Measurements from ENCODE around the gene UVSSA. TPM values are rescaled to one million over a fixed set of nuclear protein-coding genes. Genes with fewer than 3 reads are reported as not detected.

The UVSSA gene
- total and polyA plus RNA-seq, 2 donors (not counting 1 experiment from before 2014, with no cell fraction given), result 4.6 to 7.6 TPM

- Histone ChIP-seq H3K4me2 (ENCODE audit: extremely low read depth, insufficient read depth, low read length) (no peak overlapping the region), H4K20me1 (ENCODE audit: control insufficient read depth, extremely low read depth, insufficient read depth, low read length) (no peaks in the 10 kb centered on the region), H3K79me2 (ENCODE audit: control insufficient read depth, insufficient read depth, low read length) (peaks cover 6% of the 10 kb centered on the region), H3K4me1 (ENCODE audit: control insufficient read depth, extremely low read depth, insufficient read depth, low read length) (no peaks in the 10 kb centered on the region), H3K27ac (ENCODE audit: insufficient read depth, low read length) (no peak overlapping the region), H3K9me3 (ENCODE audit: control insufficient read depth, insufficient read depth, low read depth, low read length) (peaks cover 7% of the 10 kb centered on the region), H3K36me3 (ENCODE audit: control insufficient read depth, insufficient read depth, low read length) (peaks cover 33% of the 10 kb centered on the region), H3K4me3 (replicated peaks in 1 of 4; ENCODE audit: control extremely low read depth in 1 of 4, insufficient read depth in 1 of 4, low read depth in 3 of 4, low read length in 4 of 4) (no peak overlapping the region), H3K27me3 (ENCODE audit: control insufficient read depth, insufficient read depth, low read length) (no peaks in the 10 kb centered on the region), H3K9ac (ENCODE audit: insufficient read depth, low read length) (no peak overlapping the region), H2AFZ (ENCODE audit: low read length) (no peak overlapping the region)
- DNase-seq (ENCODE audit: low read depth in 2 of 2), result no peak
- TF ChIP-seq EZH2 (IDR thresholded peaks at IDR 0.05; ENCODE audit: low read length, missing control alignments) (no peak), CTCF (conservative IDR thresholded peaks at IDR 0.05 in 1 of 2, IDR thresholded peaks at IDR 0.05 in 1 of 2; ENCODE audit: low read depth in 1 of 2, low read length in 2 of 2) (no peak)
These were observed 19.3 kb upstream of the UVSSA start for GRCh38 chr4:1327526-1328266.

GRCh38 chr4:1328267-1329155, 18.5 kb upstream of the UVSSA start:
- Histone ChIP-seq H3K36me3 (ENCODE audit: control insufficient read depth, insufficient read depth, low read length) (peaks cover 32% of the 10 kb centered on the region), H3K27ac (ENCODE audit: insufficient read depth, low read length) (no peak overlapping the region), H3K9me3 (ENCODE audit: control insufficient read depth, insufficient read depth, low read depth, low read length) (peaks cover 7% of the 10 kb centered on the region), H3K27me3 (ENCODE audit: control insufficient read depth, insufficient read depth, low read length) (no peaks in the 10 kb centered on the region), H3K4me1 (ENCODE audit: control insufficient read depth, extremely low read depth, insufficient read depth, low read length) (no peaks in the 10 kb centered on the region), H4K20me1 (ENCODE audit: control insufficient read depth, extremely low read depth, insufficient read depth, low read length) (no peaks in the 10 kb centered on the region), H3K4me2 (ENCODE audit: extremely low read depth, insufficient read depth, low read length) (no peak overlapping the region), H3K79me2 (ENCODE audit: control insufficient read depth, insufficient read depth, low read length) (peaks cover 6% of the 10 kb centered on the region), H3K9ac (ENCODE audit: insufficient read depth, low read length) (no peak overlapping the region), H2AFZ (ENCODE audit: low read length) (no peak overlapping the region), H3K4me3 (replicated peaks in 1 of 4; ENCODE audit: control extremely low read depth in 1 of 4, insufficient read depth in 1 of 4, low read depth in 3 of 4, low read length in 4 of 4) (no peak overlapping the region)
- no peak for TF ChIP-seq CTCF (conservative IDR thresholded peaks at IDR 0.05 in 1 of 2, IDR thresholded peaks at IDR 0.05 in 1 of 2; ENCODE audit: low read depth in 1 of 2, low read length in 2 of 2)
- TF ChIP-seq EZH2 (IDR thresholded peaks at IDR 0.05; ENCODE audit: low read length, missing control alignments), result no peak
- DNase-seq (ENCODE audit: low read depth in 2 of 2), result no peak

Measured in fibroblast of lung (primary cell).